Measurements from ENCODE around the gene SEC14L1.

DNA sequence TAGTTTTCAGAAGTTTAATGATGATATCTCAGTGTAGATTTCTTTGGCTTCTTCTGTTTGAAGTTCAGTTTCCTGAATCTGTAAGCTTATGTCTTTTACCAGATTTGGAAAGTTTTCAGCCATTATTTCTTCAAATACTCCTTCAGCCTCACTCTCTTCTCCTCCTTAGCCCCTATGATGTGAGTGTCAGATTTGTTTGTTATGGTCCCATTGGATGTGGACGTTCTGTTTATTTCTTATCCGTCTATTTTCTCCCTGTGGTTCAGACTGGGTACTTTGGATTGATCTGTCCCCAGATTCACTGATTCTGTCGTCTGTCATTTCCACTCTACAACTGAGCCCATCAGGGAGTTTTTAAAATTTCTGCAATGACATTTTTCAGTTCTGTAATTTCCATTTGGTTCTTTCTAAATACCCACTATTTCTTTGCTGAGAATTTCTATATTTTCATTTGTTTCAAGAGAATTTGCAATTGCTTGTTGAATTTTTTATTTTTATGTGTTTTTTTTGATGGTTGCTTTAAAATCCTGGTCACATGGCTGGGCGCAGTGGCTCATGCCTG lies 110.9 kb downstream of the SEC14L1 start:
- TF ChIP-seq CTCF (conservative IDR thresholded peaks at IDR 0.05; ENCODE audit: low read depth, low read length) (no peak), EZH2 (IDR thresholded peaks at IDR 0.05; ENCODE audit: borderline replicate concordance, low read depth, low read length, poor library complexity, severe bottlenecking) (no peak)

Data from A673 (cell line).